Daoy (cell line): ENCODE data around the gene MACROD1. TPM values are rescaled to one million over a fixed set of nuclear protein-coding genes. Genes with fewer than 3 reads are reported as not detected.

ENCODE experiments used
- DNase-seq: peaks from one replicate; pipeline ENCODE4 v3.0.0-alpha.2; 2015; ENCODE audit warnings: low read depth
- total RNA-seq: library from RNA; depleted of rRNA; stranded (reverse); fragments of >200 nt; shearing (Covaris generic); gene quantifications from 2 replicates; pipeline ENCODE4 v1.2.3, GENCODE V29; 2014

Gene MACROD1
- total RNA-seq, 1 experiment from 2014 or later, result 19.4 TPM

DNA sequence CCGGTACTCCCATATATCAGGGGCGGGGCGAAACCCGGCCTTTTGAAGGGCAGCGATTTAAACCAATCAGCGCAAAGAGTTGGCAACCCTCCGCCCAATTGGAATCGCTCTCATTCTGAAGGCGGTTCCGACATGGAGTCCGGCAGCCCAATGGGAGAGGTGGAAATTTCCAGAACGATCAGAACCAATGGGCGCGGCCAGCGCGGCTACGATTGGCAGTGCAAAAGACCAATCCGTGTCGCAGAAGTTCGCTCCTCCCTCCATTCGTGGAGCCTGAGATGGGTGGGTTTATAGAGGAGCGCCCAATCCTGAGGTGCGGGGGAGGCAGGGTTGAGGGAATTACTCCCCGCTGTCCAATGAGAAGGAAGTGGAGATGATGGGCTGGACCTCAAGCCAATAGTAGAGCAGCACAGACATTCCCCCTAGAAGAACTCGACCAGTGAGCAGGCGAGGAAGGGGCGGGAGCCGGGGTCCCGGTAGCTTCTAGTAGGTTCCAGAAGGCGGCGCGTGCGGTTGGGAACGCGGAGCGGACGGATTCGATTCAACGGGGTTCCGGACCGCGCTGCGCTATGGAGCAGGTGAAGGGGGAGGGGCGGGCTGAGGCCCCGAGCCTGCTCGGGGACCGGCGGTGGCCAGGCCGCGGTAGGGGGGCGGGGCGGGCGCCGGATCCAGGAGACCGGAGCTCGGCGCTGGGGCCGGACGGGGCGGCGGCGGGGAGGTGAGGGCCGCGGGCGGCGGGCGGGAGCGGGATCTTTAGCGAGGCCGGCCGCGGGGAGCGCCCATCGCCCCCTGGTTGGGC lies 20.0 kb upstream of the MACROD1 start, which contains the start of gene STIP1:
STIP1 (plus strand) TSS at position 479 of the 799 bp plus-strand sequence; CDS start at position 570, 91 bp downstream.
- DNase-seq, result peak; percentile 99

GRCh38 chr11:64185175-64185692 lies 19.3 kb upstream of the MACROD1 start:
- peak; percentile 81 for DNase-seq

DNA sequence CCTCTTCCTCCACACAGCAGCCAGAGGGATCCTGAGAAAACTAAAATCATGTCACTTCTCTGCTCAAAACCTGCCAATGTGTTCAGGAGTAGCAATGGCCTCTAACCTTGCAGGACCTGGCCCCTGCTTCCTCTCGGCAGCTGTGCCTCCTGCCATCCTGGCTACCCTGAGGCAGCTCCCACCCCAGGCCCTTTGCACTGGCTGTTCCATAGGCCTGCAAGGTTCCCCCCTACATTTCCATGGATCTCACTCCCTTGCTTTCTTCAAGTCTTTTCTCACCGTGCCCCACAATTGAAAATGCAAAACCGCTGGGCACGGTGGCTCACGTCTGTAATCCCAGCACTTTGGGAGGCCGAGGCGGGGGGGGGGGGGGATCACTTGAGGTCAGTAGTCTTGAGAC lies 18.0 kb upstream of the MACROD1 start:
- DNase-seq, result no peak

- DNase-seq, result peak; percentile 93
These were observed 15.8 kb upstream of the MACROD1 start for GRCh38 chr11:64181506-64182411.

DNA sequence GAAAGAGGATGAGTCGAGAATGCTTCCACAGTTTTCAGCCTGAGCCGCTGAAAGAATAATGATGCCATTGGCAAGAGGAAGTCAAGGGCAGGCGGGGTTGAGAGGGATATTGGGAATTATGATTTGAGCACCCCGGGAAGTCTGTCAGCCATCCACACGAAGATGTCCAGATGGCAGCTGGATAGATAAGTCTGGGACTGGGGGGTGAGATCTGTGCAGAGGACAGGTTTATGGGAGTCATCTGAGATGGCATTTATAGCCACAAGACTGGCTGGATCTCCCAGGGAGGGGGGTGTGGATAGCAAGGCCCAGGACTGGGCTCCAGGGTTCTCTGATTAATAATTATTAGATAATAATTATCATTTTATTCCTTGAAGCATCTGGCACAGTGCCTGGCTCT lies 15.0 kb upstream of the MACROD1 start:
- DNase-seq, result no peak

DNA sequence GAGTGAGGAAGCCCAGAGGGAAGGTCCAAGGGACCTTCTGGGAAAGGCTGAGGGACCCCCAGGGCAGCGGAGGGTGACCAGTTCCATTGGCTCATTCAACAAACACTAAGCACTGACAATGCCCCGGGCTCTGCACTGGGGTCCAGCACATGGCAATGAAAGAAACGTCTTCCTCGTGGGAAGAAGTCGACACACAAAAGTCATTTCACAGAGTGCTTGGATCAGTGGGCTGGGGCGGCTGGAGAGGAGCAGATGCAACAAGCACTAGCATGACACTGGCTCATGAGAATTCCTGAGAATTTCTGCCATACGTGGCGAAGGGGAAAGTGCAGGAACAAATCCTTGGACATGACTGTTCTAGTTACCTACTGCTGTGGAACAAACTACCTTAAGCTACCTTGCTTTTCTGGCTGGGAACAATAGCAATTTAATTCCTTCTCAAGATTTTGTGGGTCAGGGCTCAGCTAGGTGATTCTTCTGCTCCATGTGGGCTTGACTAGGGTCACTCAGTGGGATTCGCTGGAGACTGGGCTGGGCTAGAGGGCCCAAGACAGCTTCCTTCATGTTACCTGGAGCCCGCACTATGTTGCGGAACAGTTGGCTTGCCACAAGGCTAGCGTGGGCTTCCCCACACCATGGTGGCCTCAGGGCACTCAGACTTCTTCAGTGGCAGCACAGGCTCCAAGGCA lies 13.2 kb upstream of the MACROD1 start:
- DNase-seq, result no peak

DNA sequence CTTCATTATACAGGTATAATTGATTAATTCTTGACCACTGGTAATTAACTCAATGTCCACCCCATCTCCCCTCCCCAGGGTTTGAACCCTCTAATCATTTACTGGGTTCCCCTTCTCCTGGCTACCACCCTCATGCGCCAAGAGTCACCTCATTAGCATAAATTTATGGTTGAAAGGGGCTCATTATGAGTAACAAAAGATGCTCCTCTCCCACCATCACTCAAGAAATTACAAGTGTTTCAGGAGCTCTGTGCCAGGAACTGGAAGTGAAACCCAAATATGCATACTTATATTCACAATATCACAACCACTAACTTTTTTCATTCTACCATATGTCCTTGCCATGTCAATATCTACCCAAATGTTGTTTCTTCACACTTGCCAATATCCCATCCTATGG lies 12.3 kb upstream of the MACROD1 start:
- no peak for DNase-seq

- no peak for DNase-seq
These were observed 10.8 kb upstream of the MACROD1 start for GRCh38 chr11:64176751-64177150.

GRCh38 chr11:64173616-64174355 lies 7.9 kb upstream of the MACROD1 start:
- no peak for DNase-seq

DNA sequence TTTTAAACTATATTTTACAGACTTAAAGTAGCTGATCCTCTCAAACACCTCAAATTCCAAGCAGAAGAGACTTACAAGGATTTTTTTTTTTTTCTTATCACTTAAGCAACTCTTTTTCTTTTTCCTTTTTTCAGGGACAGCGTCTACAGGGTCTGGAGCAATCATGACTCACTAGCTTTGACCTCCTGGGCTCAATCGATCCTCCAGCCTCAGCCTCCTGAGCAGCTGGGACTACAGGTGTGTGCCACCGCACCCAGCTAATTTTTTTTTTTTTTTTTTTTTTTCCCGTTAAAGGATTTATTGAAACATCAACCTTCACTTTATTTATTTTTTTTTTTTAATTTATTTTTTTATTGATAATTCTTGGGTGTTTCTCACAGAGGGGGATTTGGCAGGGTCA lies 4.5 kb upstream of the MACROD1 start:
- no peak for DNase-seq

- peak; percentile 44 for DNase-seq
These were observed 452 bp downstream of the MACROD1 start for GRCh38 chr11:64165481-64165841.

DNA sequence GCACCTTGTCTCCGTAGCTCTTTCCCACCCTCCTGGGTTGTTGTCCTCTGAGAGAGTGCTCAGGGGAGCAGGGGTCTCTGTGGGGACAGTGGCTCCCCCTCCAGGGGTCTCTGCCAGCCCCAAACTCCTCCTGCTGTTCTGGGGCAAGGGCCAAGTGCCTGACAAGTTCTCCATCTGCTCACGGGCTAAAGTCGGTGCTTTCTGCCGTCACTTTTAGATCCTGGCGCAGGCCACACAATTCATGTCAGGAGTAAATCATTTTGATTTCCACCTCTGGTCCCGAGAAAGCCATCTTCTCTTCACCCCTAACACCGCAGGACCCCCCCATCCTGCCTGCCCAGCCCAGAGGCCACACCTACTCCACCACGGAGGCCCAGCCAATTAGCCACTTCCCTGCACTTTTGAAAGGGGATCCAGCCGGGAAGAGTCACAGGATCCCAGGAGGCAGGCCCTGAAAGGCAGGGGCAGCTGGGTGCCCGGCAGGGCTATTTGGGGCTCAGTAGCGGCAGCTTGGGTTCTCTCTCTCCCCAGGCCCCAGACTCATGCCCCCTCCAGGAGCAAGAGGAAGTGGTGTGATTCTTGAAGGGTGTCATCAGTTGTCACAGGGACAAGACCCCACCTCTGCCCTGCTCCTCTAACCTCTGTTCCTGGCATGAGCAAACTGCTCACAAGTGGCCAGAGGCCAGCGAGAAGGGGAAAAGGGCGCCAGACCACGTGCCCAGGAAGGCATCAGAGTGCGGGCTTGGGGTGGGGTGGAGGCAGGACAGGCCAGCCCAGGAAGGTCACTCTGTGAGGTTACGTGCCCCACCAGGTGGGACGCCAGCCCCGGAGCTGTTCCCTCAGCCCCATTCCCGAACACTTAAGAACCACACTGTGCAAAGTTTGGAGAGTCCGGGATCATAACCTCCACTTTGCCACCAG lies 1.3 kb downstream of the MACROD1 start:
- no peak for DNase-seq

DNA sequence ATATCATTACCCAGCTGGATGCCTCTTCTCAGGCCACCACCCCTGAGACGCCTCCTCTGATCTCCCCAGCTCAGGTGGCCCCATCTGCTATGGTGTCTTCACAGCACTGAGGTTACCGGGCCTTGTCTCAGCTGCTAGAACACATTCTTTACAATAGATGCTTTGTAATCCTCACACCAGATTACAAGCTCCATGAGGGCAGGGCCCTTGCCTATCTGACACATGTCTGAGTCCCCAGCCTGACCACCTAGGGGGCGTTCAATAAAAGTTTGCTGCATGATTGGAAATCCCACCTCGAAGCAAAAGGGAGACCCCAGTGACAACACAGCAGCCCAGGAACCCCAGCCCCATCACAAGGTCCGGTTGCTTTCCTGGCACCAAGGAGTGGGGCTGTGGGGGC lies 2.0 kb downstream of the MACROD1 start:
- DNase-seq, result no peak

- peak; percentile 73 for DNase-seq
These were observed 3.1 kb downstream of the MACROD1 start for GRCh38 chr11:64162769-64163168.

- no peak for DNase-seq
These were observed 4.9 kb downstream of the MACROD1 start for GRCh38 chr11:64161037-64161436.

DNA sequence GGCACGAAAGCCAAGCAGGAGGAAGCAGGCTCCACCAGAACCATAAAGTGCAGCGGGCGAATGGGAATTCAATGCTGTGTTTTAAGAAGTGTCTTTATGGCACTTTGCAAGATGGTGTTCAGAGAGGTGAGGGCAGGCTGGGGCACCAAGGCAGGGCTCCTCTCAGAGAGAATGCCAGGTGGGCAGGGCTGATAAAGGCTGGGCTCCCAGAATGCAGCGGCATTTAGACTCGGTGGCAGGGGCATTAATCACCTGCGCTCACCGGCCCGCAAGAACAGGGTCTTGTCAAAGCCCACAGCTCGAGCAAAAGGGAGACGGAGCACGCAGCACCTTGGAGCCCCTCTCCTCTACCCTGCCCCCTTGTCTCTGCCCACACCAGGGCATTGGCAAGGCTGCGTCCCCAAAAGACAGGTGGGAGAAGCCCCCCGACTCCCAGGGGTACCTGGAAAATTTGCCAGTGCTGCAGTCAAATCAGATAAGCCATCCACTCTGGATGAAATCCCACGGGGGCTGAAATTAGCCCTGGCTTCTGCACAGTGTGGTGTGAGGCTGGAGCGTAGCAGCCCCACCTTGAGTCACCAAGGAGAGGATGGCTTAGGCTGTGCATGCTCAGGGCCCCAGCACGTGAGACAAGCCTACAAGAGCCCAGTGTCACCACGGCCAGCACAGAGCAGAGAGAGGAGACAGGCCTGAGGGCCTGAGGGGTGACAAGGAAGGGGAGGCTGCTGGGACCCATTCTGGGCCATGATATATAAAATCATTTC lies 8.1 kb downstream of the MACROD1 start:
- DNase-seq, result no peak

- DNase-seq, result no peak
These were observed 9.5 kb downstream of the MACROD1 start for GRCh38 chr11:64156235-64157011.

GRCh38 chr11:64153812-64154211 lies 12.1 kb downstream of the MACROD1 start:
- no peak for DNase-seq
